NCI-H1105 (cell line): ENCODE data around the gene ATXN1.

Source experiments
- DNase-seq: peaks from one replicate; lab custom pipeline; 2025; lab: John Stamatoyannopoulos, UW

ATXN1 gene

GRCh38 chr6:16671302-16672289, 89.7 kb downstream of the ATXN1 start:
- no peak for DNase-seq

DNA sequence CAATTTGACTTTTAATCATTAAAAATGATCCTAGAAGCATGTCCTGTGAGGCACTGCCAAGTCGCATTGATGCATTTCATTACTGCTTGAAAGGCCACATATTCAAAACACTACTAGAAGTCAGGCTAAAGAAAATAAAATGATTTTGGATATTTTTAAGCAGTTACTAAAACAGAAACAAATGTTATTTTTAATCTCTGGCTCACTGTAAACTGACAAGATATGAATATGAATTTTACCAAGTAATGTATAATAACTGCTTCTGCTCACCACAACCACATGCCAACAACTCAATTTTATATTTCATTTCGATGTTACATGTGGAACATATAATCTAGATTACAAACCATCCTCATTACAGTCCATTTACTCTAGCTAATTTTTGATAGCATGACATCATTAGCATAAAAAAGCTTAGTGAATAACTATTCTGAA, 90.6 kb downstream of the ATXN1 start:
- DNase-seq = no peak

- DNase-seq = no peak
Measured at GRCh38 chr6:16670183-16670582, 91.1 kb downstream of the ATXN1 start.

DNA sequence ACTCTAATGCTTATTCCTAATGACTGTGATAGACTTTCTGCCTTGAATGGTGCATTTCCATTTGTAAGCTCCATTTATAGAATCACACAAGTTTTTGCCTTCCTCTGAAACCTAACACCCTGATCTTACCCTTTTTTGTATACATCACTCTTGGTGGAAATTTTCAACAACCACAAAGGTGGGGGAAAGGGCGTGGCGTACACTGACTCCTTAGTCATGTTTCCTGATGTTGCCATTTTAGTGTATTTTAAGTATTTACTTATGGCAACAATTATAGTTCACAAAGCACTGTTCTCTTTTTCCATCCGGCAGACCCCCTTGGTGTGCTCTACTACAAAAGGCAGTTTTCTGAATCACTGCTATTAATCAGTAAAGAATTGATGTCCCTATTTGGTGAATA, 92.0 kb downstream of the ATXN1 start:
- DNase-seq = no peak

GRCh38 chr6:16667509-16667908, 93.8 kb downstream of the ATXN1 start:
- DNase-seq = no peak

DNA sequence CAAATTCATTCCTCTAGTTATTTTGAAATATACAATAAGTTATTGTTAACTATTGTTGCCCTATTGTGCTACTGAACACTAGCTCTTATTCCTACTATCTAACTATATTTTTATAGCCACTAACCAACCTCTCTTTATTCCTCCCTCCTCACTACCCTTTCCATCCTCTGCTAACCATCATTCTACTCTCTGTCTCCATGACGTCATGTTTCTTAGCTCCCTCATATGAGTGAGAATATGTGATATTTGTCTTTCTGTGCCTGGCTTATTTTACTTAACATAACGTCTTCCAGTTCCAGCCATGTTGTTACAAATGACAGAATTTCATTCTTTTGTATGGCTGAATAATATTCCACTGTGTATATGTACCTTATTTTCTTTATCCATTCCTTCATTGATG, 95.3 kb downstream of the ATXN1 start:
- no peak for DNase-seq

- DNase-seq = no peak
Measured at GRCh38 chr6:16665182-16665581, 96.1 kb downstream of the ATXN1 start.

DNA sequence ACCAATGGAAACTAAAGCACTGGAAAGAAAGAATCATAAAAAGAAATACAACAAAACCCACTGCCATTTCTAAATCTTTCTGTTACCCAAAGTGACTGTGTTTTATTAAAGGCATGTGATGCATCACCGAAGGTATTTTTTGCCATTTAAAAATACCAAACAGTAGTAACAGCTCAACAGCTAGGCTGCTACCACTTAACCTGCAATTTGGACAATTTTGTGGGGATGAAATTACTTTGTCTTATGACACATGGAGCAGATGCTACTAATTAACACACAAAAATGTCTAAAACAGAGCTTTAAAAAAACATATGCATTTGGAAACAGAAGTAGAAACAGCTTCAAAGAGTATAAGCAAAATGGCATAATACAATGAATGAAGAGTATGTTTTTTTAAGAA, 97.4 kb downstream of the ATXN1 start:
- no peak for DNase-seq

- no peak for DNase-seq
Measured at GRCh38 chr6:16660157-16660497, 101.1 kb downstream of the ATXN1 start.

DNA sequence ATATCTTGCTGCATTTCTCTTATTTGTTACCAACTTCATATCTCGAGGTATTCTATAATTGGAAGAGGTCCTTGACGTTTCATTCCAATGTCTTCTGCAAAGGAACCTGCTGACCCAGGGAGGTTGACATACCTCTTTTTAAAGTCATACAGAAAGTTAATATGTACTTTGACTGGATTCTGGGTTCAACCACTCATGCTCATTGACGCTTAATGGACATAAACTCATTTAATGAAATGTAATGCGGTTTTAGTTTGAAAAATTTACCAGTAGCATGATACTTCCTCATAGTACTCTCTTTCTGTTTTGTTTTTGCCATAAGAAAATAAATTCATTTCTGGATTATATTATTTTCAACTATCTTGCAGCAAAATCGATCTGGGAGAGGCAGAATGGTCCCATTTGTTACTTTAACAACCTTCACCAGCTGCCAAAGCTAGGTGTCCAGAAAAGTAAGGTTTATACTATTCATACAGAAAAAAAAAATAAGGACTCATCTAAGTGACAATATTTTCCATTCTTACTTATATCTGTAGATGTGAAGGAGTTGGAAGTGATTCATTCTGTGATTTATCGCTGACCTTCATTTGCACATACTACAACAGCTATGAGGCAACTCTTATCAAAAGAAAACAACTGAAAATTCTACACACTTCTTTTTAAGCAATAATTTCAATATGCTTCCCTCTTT, 101.6 kb downstream of the ATXN1 start:
- no peak for DNase-seq

- no peak for DNase-seq
Measured at GRCh38 chr6:16658348-16659034, 102.8 kb downstream of the ATXN1 start.

GRCh38 chr6:16657768-16658167, 103.5 kb downstream of the ATXN1 start:
- DNase-seq = no peak

- DNase-seq = no peak
Measured at GRCh38 chr6:16656451-16656850, 104.8 kb downstream of the ATXN1 start.

- no peak for DNase-seq
Measured at GRCh38 chr6:16654701-16655100, 106.6 kb downstream of the ATXN1 start.

DNA sequence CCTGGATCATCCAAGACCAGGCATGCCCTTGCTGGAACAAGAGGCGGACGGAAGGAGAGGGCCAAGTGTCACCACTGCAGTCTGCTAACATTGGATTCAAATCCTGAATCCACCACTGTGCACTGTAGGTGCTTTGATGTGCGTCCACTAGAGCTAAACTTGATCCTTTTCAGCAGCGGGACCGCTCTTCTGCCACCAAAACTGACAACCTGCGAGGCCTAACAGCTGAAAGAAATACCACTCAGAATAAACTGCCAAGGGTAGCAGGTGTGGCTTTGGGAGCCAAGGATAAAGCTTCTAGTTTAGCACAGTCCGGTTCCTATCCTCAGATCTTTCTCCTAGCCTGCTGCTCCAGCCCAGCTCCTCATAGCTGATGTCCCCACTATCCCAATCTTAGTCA, 108.0 kb downstream of the ATXN1 start:
- DNase-seq = no peak

- no peak for DNase-seq
Measured at GRCh38 chr6:16651871-16652270, 109.4 kb downstream of the ATXN1 start.

DNA sequence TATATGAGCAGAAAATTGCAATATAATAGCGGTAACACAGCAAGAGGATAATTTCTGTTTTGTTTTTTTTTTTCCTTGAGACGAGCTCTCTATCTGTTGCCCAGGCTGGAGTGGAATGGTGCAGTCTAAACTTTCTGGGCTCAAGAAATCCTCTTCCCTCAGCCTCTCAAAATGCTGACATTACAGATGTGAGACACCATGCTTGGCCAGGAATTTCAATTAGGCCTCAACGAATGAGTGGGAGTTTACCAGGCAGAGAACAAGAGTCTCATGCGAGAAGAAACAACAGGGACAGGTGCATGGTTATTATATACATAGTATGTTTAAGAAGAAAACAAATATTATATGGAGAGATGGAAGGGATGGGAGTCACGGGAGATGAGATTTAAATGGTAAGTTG, 111.4 kb downstream of the ATXN1 start:
- DNase-seq = no peak

- no peak for DNase-seq
Measured at GRCh38 chr6:16649241-16649640, 112.0 kb downstream of the ATXN1 start.

- DNase-seq = no peak
Measured at GRCh38 chr6:16648003-16648402, 113.3 kb downstream of the ATXN1 start.

- no peak for DNase-seq
Measured at GRCh38 chr6:16647422-16647821, 113.8 kb downstream of the ATXN1 start.

- DNase-seq = no peak
Measured at GRCh38 chr6:16644540-16645250, 116.6 kb downstream of the ATXN1 start.
